Heart right ventricle (tissue), 16 donors: Measurements from ENCODE around the gene HK1. TPM values are rescaled to one million over a fixed set of nuclear protein-coding genes. Genes with fewer than 3 reads are reported as not detected.

Experiments used
- ATAC-seq, 8 donors: fragments of 200-7000 bp; cut with Tn5 transposase; one replicate each; pipeline ENCODE4 v1.9.1; 2020; ENCODE audit warnings: mild to moderate bottlenecking in 8 of 8, moderate library complexity in 8 of 8, moderate number of reproducible peaks in 1 of 8
- DNase-seq, 2 donors: peaks; one replicate each; pipeline ENCODE4 v3.0.0-alpha.2; 2020
- H3K27ac ChIP-seq, 10 donors: fragments of 200-600 bp; sonication (generic) in 2 of 10; one replicate each; pipeline versions ENCODE4 v1.5.0 to v1.8.0; 2020 to 2022; ENCODE audit warnings: mild to moderate bottlenecking in 3 of 10
- H3K27me3 ChIP-seq, 7 donors: fragments of 200-600 bp; one replicate each; pipeline ENCODE4 v1.8.0; 2021 to 2022; ENCODE audit warnings: mild to moderate bottlenecking in 2 of 7
- H3K36me3 ChIP-seq, 9 donors: fragments of 200-600 bp; sonication (generic) in 1 of 9; one replicate each; pipeline versions ENCODE4 v1.5.0 to v1.8.0; 2020 to 2022; ENCODE audit warnings: mild to moderate bottlenecking in 2 of 9
- H3K4me1 ChIP-seq, 9 donors: fragments of 200-600 bp; sonication (generic) in 1 of 9; one replicate each; pipeline versions ENCODE4 v1.5.0 to v1.8.0; 2020 to 2022; ENCODE audit warnings: mild to moderate bottlenecking in 4 of 9
- H3K4me3 ChIP-seq, 10 donors: fragments of 200-600 bp; sonication (generic) in 2 of 10; one replicate each; pipeline versions ENCODE4 v1.5.0 to v1.8.0; 2020 to 2022; ENCODE audit warnings: mild to moderate bottlenecking in 7 of 10, moderate library complexity in 2 of 10
- H3K9me3 ChIP-seq, 11 donors: fragments of 200-600 bp in 10 of 11; sonication (generic) in 2 of 11; one replicate each; pipeline versions ENCODE4 v1.5.0 to v1.8.0; 2013 to 2022; ENCODE audit warnings: mild to moderate bottlenecking in 2 of 11, control low read depth in 1 of 11, moderate library complexity in 1 of 11
- WGBS, 2 donors: extraction: QIAGEN DNeasy Blood & Tissue Kit; methylation state at CpG; one replicate each; pipeline ENCODE4 v1.1.7; 2013; ENCODE audit warnings: inconsistent platforms in 1 of 2; 5-methylcytosine and 5-hydroxymethylcytosine counted together
- intact Hi-C, 10 donors: fragments of 100-400 bp; cut with DNase I; formaldehyde crosslinking; loops; one replicate each; pipeline versions ENCODE4 v1.11.1 to v1.14.2; 2022
- polyA plus RNA-seq, 2 donors: library from polyadenylated mRNA; stranded (reverse); fragments of 200-250 nt; gene quantifications; one replicate each; pipeline ENCODE4 v1.2.3, GENCODE V29; 2013
- total RNA-seq, 10 donors: library from RNA; stranded (reverse); fragmentation: NEBNext Ultra II Directional in 3 of 10; extraction: Animal tissue kit (Norgen Biotek cat#: 25700) in 3 of 10; gene quantifications; one replicate each; pipeline versions ENCODE4 v1.2.1 to v1.2.4, GENCODE V29; 2021 to 2023
- TF ChIP-seq, protein P1 (sequence below), 9 donors: fragments of 200-600 bp; sonication (generic) in 2 of 9; IDR thresholded peaks; one replicate each; pipeline versions ENCODE4 v1.5.0 to v1.8.0; 2021 to 2022; ENCODE audit warnings: antibody characterized with exemption in 9 of 9, mild to moderate bottlenecking in 5 of 9, moderate library complexity in 1 of 9
- donor health status: Arrhythmogenic right ventricular cardiomyopathy.
- donor health status: ischemic (EF 13 %, LVEDD 7.1; RV severe dilation, severe dysfunction).
- donor health status: healthy with polysubstance abuse.
- donor health status: DM: no; HTN: yes; CAD: no.
- donor health status: DM: no; HTN: no; CAD: no.
- donor health status: ischemic (EF 25% LVEDD 6.9; RV normal size, moderate dysfunction).
- donor health status: ischemic (EF 25% LVEDD 5.7; RV mildly dilated, moderate dysfunction).
- donor health status: healthy.
- donor health status: DM: yes; HTN: yes; CAD: no.
- donor health status: Ischemic cardiomyopathy.
- donor health status: ischemic (EF 35%, LVEDD 5.7; RV mildly dilated, moderate dysfunction).
- donor health status: nonischemic (EF 11% LVEDD 7.7; RV severe dilation, severe dysfunction).
- donor health status: DM: yes; HTN: yes; CAD: no.
- donor health status: PGD.
- donor health status: ischemic (EF 29% LVEDD 5.4; RV normal size, mild dysfunction).
- donor health status: nonischemic (EF 23%, LVEDD 6.1; RV moderate dilation, normal function).

HK1 gene
- total and polyA plus RNA-seq, 12 donors: 51.9 to 322 (median 233) TPM

- peaks cover 0 to 100% (median 18%) of the 10 kb centered on the region in 9 donors for H3K36me3 ChIP-seq
- H3K9me3 ChIP-seq: no peaks in the 10 kb centered on the region
- ATAC-seq (no peak), DNase-seq (no peak)
- H3K27me3 ChIP-seq: no peaks in the 10 kb centered on the region
- H3K27ac ChIP-seq: peak overlapping the region in 2 of 10 donors; percentile 8 to 70
- peaks cover 23 to 50% (median 38%) of the 10 kb centered on the region in 9 donors for H3K4me1 ChIP-seq
- TF ChIP-seq, protein P1, sequence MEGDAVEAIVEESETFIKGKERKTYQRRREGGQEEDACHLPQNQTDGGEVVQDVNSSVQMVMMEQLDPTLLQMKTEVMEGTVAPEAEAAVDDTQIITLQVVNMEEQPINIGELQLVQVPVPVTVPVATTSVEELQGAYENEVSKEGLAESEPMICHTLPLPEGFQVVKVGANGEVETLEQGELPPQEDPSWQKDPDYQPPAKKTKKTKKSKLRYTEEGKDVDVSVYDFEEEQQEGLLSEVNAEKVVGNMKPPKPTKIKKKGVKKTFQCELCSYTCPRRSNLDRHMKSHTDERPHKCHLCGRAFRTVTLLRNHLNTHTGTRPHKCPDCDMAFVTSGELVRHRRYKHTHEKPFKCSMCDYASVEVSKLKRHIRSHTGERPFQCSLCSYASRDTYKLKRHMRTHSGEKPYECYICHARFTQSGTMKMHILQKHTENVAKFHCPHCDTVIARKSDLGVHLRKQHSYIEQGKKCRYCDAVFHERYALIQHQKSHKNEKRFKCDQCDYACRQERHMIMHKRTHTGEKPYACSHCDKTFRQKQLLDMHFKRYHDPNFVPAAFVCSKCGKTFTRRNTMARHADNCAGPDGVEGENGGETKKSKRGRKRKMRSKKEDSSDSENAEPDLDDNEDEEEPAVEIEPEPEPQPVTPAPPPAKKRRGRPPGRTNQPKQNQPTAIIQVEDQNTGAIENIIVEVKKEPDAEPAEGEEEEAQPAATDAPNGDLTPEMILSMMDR (IDR thresholded peaks at IDR 0.05): no peak
- WGBS, 2 donors: 90 to 95% methylated on average over 13 of the region's 13 CpGs
- intact Hi-C loops: loop anchor here in 2 of 10 donors (10.0 kb wide), 2 partner anchors 49 to 59 kb away; no protein-coding TSS in a partner anchor
- H3K4me3 ChIP-seq: no peak overlapping the region
Observed at GRCh38 chr10:69374242-69374641, 95.9 kb downstream of the HK1 start.

GRCh38 chr10:69374931-69375306 is 96.6 kb downstream of the HK1 start:
- H3K36me3 ChIP-seq: peaks cover 0 to 100% (median 18%) of the 10 kb centered on the region in 9 donors
- H3K9me3 ChIP-seq: no peaks in the 10 kb centered on the region
- WGBS, 2 donors: 92 to 100% methylated on average over 2 of the region's 2 CpGs
- ATAC-seq (no peak), DNase-seq (no peak)
- H3K27me3 ChIP-seq: no peaks in the 10 kb centered on the region
- TF ChIP-seq, protein P1 (IDR thresholded peaks at IDR 0.05): no peak
- intact Hi-C loops: loop anchor here in 7 of 10 donors (5.0 to 10.0 kb wide), 6 partner anchors 38 to 60 kb away; no protein-coding TSS in a partner anchor
- H3K4me3 ChIP-seq: no peak overlapping the region
- H3K27ac ChIP-seq: peak overlapping the region in 8 of 10 donors; percentile 32 to 84 (median 63)
- H3K4me1 ChIP-seq: peaks cover 23 to 50% (median 38%) of the 10 kb centered on the region in 9 donors

DNA sequence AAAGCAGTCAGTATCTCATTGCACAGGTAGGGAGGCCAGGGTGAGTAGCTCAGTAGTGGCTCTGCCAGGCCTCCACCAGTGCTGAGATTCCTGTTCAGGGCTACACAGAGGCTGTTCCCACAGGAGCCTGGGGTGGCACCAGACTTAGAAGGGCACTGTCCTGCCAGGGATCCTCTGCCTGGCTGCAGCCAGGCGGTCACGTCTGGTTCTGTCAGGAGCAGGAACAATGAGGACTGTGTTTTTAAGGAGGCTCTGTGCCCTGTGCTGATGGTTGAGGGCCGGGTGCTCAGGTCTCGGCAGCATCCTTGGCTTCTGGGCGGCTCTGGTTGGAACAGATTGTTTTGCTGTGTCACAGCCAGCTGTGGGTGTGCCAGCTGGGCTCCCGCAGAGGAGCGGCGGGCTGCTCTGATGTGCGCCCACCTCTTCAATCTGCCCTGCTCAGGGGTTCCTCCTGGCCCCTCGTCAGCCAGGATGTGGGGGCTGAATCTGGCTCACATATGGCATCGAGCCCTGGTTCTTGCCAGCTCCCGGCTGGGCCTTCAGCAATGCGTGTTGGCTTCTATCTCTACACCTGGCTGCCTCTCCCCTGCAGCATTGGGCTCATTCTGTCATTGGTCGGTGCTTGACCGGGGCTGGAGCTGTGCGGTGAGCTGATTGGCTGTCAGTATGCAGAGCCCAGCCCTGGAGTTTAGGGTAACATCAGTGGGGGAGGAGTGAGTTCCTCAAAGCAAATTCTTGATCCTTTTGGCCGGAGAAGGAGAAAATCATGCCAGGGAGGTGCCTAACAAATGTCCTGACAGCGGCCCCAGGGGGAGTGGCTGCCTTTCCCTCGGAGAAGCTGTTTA is 97.2 kb downstream of the HK1 start:
- peak; percentile 64 to 83 (median 74) for ATAC-seq
- intact Hi-C loops: loop anchor here in 7 of 10 donors (5.0 to 10.0 kb wide), 6 partner anchors 38 to 61 kb away; no protein-coding TSS in a partner anchor
- Histone ChIP-seq H3K27ac (peak overlapping the region in 9 of 10 donors; percentile 14 to 84 (median 59)), H3K4me3 (no peak overlapping the region), H3K9me3 (no peaks in the 10 kb centered on the region), H3K27me3 (no peaks in the 10 kb centered on the region), H3K36me3 (peaks cover 0 to 100% (median 21%) of the 10 kb centered on the region in 9 donors), H3K4me1 (peaks cover 23 to 50% (median 38%) of the 10 kb centered on the region in 9 donors)
- DNase-seq: peak; percentile 45 to 51
- 13 to 22% methylated on average over 19 of the region's 19 CpGs for WGBS, 2 donors
- TF ChIP-seq, protein P1 (IDR thresholded peaks at IDR 0.05): no peak

DNA sequence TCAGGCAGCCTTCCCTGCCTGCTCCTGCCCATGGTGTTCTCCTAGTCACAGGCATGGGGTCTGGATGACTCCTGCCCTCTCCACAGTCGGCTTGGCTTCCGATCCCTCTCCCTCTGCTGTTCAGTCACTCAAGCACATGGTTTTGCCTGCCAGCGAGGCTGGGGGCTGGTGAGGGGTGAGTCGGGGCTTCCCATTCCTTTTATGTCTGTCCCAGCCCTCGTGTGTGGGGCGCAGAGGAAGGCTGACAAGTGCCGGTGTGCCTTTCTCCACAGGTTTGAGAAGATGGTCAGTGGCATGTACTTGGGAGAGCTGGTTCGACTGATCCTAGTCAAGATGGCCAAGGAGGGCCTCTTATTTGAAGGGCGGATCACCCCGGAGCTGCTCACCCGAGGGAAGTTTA is 98.4 kb downstream of the HK1 start:
- Histone ChIP-seq H3K4me1 (peaks cover 23 to 47% (median 38%) of the 10 kb centered on the region in 9 donors), H3K27me3 (no peaks in the 10 kb centered on the region), H3K36me3 (peaks cover 0 to 100% (median 21%) of the 10 kb centered on the region in 9 donors), H3K9me3 (no peaks in the 10 kb centered on the region), H3K4me3 (no peak overlapping the region), H3K27ac (peak overlapping the region in 8 of 10 donors; percentile 17 to 84 (median 62))
- ATAC-seq: no peak
- 80 to 87% methylated on average over 11 of the region's 11 CpGs for WGBS, 2 donors
- DNase-seq: no peak
- intact Hi-C loops: loop anchor here in 7 of 10 donors (5.0 to 10.0 kb wide), 6 partner anchors 39 to 62 kb away; no protein-coding TSS in a partner anchor
- TF ChIP-seq, protein P1 (IDR thresholded peaks at IDR 0.05): no peak
